ENCODE results near the gene ANKRD13D. TPM values are rescaled to one million over a fixed set of nuclear protein-coding genes. Genes with fewer than 3 reads are reported as not detected.

Gene ANKRD13D
- polyA plus RNA-seq, 1 of the 3 experiments (the other 2 are of a cell fraction) = 50.2 TPM

DNA sequence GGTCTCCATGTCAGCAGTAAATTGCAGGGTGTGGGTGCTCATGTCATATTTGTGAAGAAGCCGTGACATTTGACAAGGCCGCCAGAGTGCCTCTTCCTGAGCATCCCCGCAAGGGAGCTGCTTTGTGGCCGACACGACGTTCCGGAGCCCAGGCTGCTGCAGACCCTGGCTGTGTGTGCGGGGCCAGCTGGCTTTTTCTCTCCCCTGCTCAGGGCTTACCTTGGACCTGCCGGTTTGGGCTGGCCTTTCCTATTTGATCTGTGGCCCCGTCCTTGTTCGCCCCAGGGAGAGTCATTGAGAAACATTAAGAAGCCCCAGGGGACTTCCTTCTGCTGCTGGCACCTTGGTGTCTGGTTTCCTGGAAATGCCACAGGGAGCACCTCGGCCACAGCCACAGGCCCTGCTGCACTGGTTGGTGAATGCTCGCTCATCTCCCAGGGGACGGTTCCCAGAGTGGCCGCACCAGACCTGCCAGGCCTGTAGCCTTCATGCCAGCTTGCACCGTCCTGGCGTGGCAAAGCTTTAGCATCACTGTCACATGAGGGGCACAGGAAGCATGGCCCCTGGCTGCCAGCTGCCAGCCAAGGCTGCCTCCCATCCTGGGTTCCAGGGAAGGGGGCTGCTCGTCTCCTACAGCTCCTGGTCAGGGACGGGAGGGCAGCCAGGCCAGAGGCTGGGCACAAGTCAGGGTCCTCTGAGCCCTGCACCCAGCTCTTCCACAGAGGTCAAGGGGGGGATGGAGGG, 17.4 kb upstream of the ANKRD13D start:
- Histone ChIP-seq H3K4me2 (no peak overlapping the region), H3K79me2 (ENCODE audit: insufficient read depth) (peaks cover 76% of the 10 kb centered on the region), H4K20me1 (ENCODE audit: insufficient read depth) (peaks cover 47% of the 10 kb centered on the region), H3K4me1 (ENCODE audit: control insufficient read depth in 1 of 2, insufficient read depth in 2 of 2, low read depth in 1 of 2, low read length in 1 of 2) (peaks cover 4 to 20% of the 10 kb centered on the region in 2 experiments; a peak in 2 of 4 replicates), H3K4me3 (ENCODE audit: low read depth in 2 of 2, low read length in 1 of 2) (no peak overlapping the region), H3K9me2 (no peaks in the 10 kb centered on the region), H2AFZ (ENCODE audit: low read depth) (no peak overlapping the region), H3K27ac (ENCODE audit: low read depth in 2 of 2, low read length in 1 of 2) (no peak overlapping the region), H3K9ac (no peak overlapping the region), H3K9me3 (no peaks in the 10 kb centered on the region), H3K27me3 (ENCODE audit: insufficient read depth) (no peaks in the 10 kb centered on the region), H3F3A (replicated peaks; ENCODE audit: insufficient read depth) (no peaks in the 10 kb centered on the region), H3K36me3 (replicated peaks in 1 of 2; ENCODE audit: control insufficient read depth in 1 of 2, insufficient read depth in 2 of 2, low read length in 1 of 2) (peaks cover 0 to 8% of the 10 kb centered on the region in 2 experiments)
- TF ChIP-seq TCF12 (IDR thresholded peaks at IDR 0.05) (no peak), TAF1 (IDR thresholded peaks at IDR 0.05; ENCODE audit: borderline replicate concordance, low read depth, low read length) (no peak), JUND (IDR thresholded peaks at IDR 0.05) (no peak), EP300 (IDR thresholded peaks at IDR 0.05; ENCODE audit: borderline replicate concordance in 1 of 2, low read depth in 1 of 2, low read length in 1 of 2) (no peak), CHD2 (IDR thresholded peaks at IDR 0.05; ENCODE audit: low read length, partially characterized antibody) (no peak), GATA2 (CRISPR knock-in tag; IDR thresholded peaks at IDR 0.05) (no peak), FOSL2 (IDR thresholded peaks at IDR 0.05; ENCODE audit: borderline replicate concordance, low read depth) (no peak), RAD21 (IDR thresholded peaks at IDR 0.05; ENCODE audit: low read length) (no peak)
- TF ChIP-seq, protein P1, sequence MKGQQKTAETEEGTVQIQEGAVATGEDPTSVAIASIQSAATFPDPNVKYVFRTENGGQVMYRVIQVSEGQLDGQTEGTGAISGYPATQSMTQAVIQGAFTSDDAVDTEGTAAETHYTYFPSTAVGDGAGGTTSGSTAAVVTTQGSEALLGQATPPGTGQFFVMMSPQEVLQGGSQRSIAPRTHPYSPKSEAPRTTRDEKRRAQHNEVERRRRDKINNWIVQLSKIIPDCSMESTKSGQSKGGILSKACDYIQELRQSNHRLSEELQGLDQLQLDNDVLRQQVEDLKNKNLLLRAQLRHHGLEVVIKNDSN (IDR thresholded peaks at IDR 0.05; ENCODE audit: borderline replicate concordance, low read depth) = no peak
- TF ChIP-seq, protein P2, sequence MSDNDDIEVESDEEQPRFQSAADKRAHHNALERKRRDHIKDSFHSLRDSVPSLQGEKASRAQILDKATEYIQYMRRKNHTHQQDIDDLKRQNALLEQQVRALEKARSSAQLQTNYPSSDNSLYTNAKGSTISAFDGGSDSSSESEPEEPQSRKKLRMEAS (IDR thresholded peaks at IDR 0.05; ENCODE audit: low read depth) = no peak
- POLR2A ChIA-PET = interaction anchor here (1.0 kb wide), 1 partner anchor 10 kb away, joined by 3 read pairs; no protein-coding TSS in a partner anchor
- 96% methylated on average over 10 of the region's 19 CpGs for WGBS (ENCODE audit: low lambda C conversion rate)
- CTCF ChIA-PET = interaction anchor here (0.8 to 3.5 kb wide), 8 partner anchors 9 to 232 kb away, joined by 3 to 20 read pairs (median 4); partner anchors contain the start of genes ANKRD13D and RPS6KB2
- DNase-seq = no peak

DNA sequence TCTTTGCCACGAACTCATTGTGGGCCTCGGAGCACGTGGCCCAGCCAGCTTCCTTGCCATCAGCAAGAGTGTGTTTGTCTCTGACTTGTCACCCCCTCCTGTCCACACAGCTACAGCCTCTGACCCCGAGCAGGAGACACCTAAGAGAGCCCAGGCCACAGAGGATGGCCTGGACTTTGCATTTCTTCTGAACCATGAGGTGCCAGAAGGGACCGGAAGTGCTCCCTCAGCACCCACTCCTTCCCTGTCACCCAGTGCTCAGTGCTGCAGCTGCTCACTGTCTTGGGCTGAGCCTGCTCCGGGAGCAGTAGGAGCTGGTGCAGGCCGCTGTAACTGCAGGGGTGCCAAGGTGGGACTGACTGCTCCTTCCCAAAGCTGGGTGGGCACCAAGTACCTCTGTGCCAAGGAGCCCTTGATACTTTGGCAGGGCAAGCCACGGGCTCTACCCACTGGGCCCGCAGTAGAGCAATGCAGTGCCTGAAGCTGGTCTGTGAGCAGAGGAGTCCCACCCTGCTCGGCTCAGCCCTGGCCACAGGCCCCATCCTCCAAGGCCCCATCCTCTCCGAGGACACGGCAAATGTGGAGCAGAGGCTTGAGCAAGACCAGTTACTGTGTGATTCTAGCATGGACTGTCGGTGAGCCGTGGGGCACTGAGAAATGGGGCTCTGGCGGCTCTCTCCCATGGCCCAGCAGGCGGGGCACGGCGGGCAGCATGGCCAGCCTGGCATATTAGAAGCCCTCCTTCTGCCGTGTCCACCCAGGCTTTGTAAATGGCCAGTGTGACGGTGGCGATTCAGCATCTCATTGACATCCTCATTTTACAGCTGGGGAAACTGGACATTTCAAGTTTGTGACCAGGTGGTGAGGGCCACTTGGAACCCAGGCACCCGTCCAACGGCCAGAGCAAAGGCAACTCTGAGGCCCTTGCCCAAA, 16.5 kb upstream of the ANKRD13D start:
- Histone ChIP-seq H3K9me3 (no peaks in the 10 kb centered on the region), H3K4me1 (ENCODE audit: control insufficient read depth in 1 of 2, insufficient read depth in 2 of 2, low read depth in 1 of 2, low read length in 1 of 2) (peaks cover 4 to 15% of the 10 kb centered on the region in 2 experiments; a peak in 2 of 4 replicates), H2AFZ (ENCODE audit: low read depth) (no peak overlapping the region), H3F3A (replicated peaks; ENCODE audit: insufficient read depth) (no peaks in the 10 kb centered on the region), H3K79me2 (ENCODE audit: insufficient read depth) (peaks cover 67% of the 10 kb centered on the region), H3K4me3 (ENCODE audit: low read depth in 2 of 2, low read length in 1 of 2) (no peak overlapping the region), H3K27ac (ENCODE audit: low read depth in 2 of 2, low read length in 1 of 2) (no peak overlapping the region), H3K9me2 (no peaks in the 10 kb centered on the region), H3K27me3 (ENCODE audit: insufficient read depth) (no peaks in the 10 kb centered on the region), H3K9ac (no peak overlapping the region), H3K4me2 (no peak overlapping the region), H3K36me3 (replicated peaks in 1 of 2; ENCODE audit: control insufficient read depth in 1 of 2, insufficient read depth in 2 of 2, low read length in 1 of 2) (peaks cover 0 to 11% of the 10 kb centered on the region in 2 experiments), H4K20me1 (ENCODE audit: insufficient read depth) (peaks cover 47% of the 10 kb centered on the region)
- ChIA-PET CTCF (interaction anchor here (0.9 to 3.5 kb wide), 4 partner anchors 10 to 110 kb away, joined by 3 to 20 read pairs (median 8); no protein-coding TSS in a partner anchor), POLR2A (no interaction called here)
- TF ChIP-seq, protein P2 (IDR thresholded peaks at IDR 0.05; ENCODE audit: low read depth) = no peak
- TF ChIP-seq NRF1 (IDR thresholded peaks at IDR 0.05; ENCODE audit: low read depth, low read length) (no peak), ELF1 (IDR thresholded peaks at IDR 0.05) (no peak), POLR2AphosphoS5 (IDR thresholded peaks at IDR 0.05; ENCODE audit: low read depth, low read length) (no peak), EZH2phosphoT487 (IDR thresholded peaks at IDR 0.05; ENCODE audit: borderline replicate concordance, low read depth) (no peak), TCF12 (IDR thresholded peaks at IDR 0.05) (no peak), RCOR1 (IDR thresholded peaks at IDR 0.05; ENCODE audit: low read length) (no peak), FOSL2 (IDR thresholded peaks at IDR 0.05; ENCODE audit: borderline replicate concordance, low read depth) (no peak), RAD21 (IDR thresholded peaks at IDR 0.05; ENCODE audit: low read length) (no peak), RXRA (IDR thresholded peaks at IDR 0.05; ENCODE audit: borderline replicate concordance, low read depth) (no peak), CHD2 (IDR thresholded peaks at IDR 0.05; ENCODE audit: low read length, partially characterized antibody) (no peak)
- TF ChIP-seq, protein P1 (IDR thresholded peaks at IDR 0.05; ENCODE audit: borderline replicate concordance, low read depth) = no peak
- TF ChIP-seq, protein P3, sequence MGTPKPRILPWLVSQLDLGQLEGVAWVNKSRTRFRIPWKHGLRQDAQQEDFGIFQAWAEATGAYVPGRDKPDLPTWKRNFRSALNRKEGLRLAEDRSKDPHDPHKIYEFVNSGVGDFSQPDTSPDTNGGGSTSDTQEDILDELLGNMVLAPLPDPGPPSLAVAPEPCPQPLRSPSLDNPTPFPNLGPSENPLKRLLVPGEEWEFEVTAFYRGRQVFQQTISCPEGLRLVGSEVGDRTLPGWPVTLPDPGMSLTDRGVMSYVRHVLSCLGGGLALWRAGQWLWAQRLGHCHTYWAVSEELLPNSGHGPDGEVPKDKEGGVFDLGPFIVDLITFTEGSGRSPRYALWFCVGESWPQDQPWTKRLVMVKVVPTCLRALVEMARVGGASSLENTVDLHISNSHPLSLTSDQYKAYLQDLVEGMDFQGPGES (IDR thresholded peaks at IDR 0.05; ENCODE audit: low read depth, low read length) = no peak
- DNase-seq = no peak
- 95% methylated on average over 14 of the region's 23 CpGs for WGBS (ENCODE audit: low lambda C conversion rate)

All from SK-N-SH (cell line).